Caco-2 (cell line): ENCODE results near the gene YY1. TPM values are rescaled to one million over a fixed set of nuclear protein-coding genes. Genes with fewer than 3 reads are reported as not detected.

ENCODE experiments used
- BruUV-seq: library from RNA; stranded (reverse); fragments of 400-500 nt; replicated peaks from 2 replicates; lab custom pipeline; 2021; lab: Mats Ljungman, UMichigan
- CTCF ChIA-PET: fragments of 300-600 bp; sonication (Branson Sonifier 250); formaldehyde crosslinking; loops from one replicate; lab custom pipeline; 2022; ENCODE audit warnings: antibody characterized with exemption; lab: Charles Lee
- POLR2A ChIA-PET: fragments of 300-600 bp; sonication (Branson Sonifier 250); formaldehyde crosslinking; loops from one replicate; lab custom pipeline; 2022; ENCODE audit warnings: antibody characterized with exemption; lab: Charles Lee
- DNase-seq, 2 experiments: peaks; one replicate each; pipeline versions ENCODE4 v3.0.0 to v3.0.0-alpha.2; 2020 to 2022
- H3K27me3 ChIP-seq: replicated peaks from 2 replicates; pipeline ENCODE4 v1.6.0; 2011; ENCODE audit warnings: low read length; ENCODE audit not compliant: control insufficient read depth, insufficient read depth
- H3K36me3 ChIP-seq: 2 replicates; pipeline ENCODE4 v1.5.1; 2011; ENCODE audit warnings: low read length; ENCODE audit not compliant: control insufficient read depth, insufficient read depth
- H3K4me1 ChIP-seq: fragments of 250-450 bp; sonication (Bioruptor Pico); 2 replicates; pipeline ENCODE4 v1.5.1; 2020; ENCODE audit warnings: mild to moderate bottlenecking
- H3K4me3 ChIP-seq: 2 replicates; pipeline ENCODE4 v1.5.1; 2011; ENCODE audit warnings: low read depth, mild to moderate bottlenecking, control low read depth, low read length
- H3K9me3 ChIP-seq: fragments of 250-450 bp; sonication (Bioruptor Pico); 2 replicates; pipeline ENCODE4 v1.5.1; 2020; ENCODE audit warnings: mild to moderate bottlenecking, moderate library complexity
- H3K27ac Mint-ChIP-seq: one replicate; pipeline ENCODE4 v1.8.0; 2022; ENCODE audit warnings: mixed read lengths; ENCODE audit not compliant: unreplicated experiment
- H3K27me3 Mint-ChIP-seq: one replicate; pipeline ENCODE4 v1.8.0; 2022; ENCODE audit warnings: mixed read lengths; ENCODE audit not compliant: insufficient read depth, unreplicated experiment
- H3K36me3 Mint-ChIP-seq: one replicate; pipeline ENCODE4 v1.8.0; 2022; ENCODE audit warnings: mild to moderate bottlenecking, mixed read lengths; ENCODE audit not compliant: insufficient read depth, unreplicated experiment
- H3K4me1 Mint-ChIP-seq: one replicate; pipeline ENCODE4 v1.8.0; 2022; ENCODE audit warnings: low read depth, mixed read lengths; ENCODE audit not compliant: unreplicated experiment
- H3K4me3 Mint-ChIP-seq: one replicate; pipeline ENCODE4 v1.8.0; 2022; ENCODE audit warnings: mild to moderate bottlenecking, moderate library complexity, mixed read lengths; ENCODE audit not compliant: unreplicated experiment
- H3K9me3 Mint-ChIP-seq: one replicate; pipeline ENCODE4 v1.8.0; 2022; ENCODE audit warnings: mixed read lengths; ENCODE audit not compliant: unreplicated experiment
- intact Hi-C: fragments of 100-400 bp; cut with micrococcal nuclease; formaldehyde crosslinking; loops from one replicate; pipeline ENCODE4 v1.10.0; 2022; ENCODE audit not compliant: unreplicated experiment
- total RNA-seq: library from RNA; stranded (reverse); gene quantifications from 2 replicates; pipeline ENCODE4 v1.2.3, GENCODE V29; 2022
- TF ChIP-seq, protein P1 (sequence below), 2 experiments: fragments of 200-600 bp in 1 of 2; IDR thresholded peaks; 1 replicate in 1 of 2; 2 replicates in 1 of 2; pipeline versions ENCODE4 v1.5.1 to v1.8.0; 2011 to 2022; ENCODE audit warnings: antibody characterized with exemption in 1 of 2, control low read depth in 1 of 2, inconsistent platforms in 1 of 2, low read depth in 1 of 2, low read length in 1 of 2, mild to moderate bottlenecking in 1 of 2, moderate library complexity in 1 of 2; ENCODE audit not compliant: insufficient read depth in 1 of 2, severe bottlenecking in 1 of 2, unreplicated experiment in 1 of 2

The YY1 gene
- total RNA-seq, 1 experiment from 2014 or later, result 94.1 TPM

DNA sequence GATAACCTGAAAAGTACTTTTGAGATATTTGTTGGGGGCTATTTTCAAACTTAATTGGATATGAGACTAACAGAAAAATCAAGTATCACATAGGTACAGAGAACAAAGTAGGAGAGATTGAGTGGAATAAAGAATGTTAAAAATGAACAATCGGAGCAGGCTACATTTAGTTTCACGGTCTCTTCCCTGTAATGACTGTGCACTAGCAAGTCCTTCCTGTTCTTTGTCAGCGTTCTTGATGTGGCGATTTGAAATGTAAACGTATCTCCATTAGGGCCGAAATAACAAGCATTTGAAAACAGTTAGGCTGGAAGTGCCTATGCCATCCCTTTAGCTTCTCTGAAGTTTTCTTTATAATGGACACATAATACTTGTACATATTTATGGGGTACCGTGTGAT is 36.3 kb downstream of the YY1 start:
- H3K4me1 Mint-ChIP-seq, result peaks cover 16% of the 10 kb centered on the region
- H3K4me3 Mint-ChIP-seq, result no peak overlapping the region

DNA sequence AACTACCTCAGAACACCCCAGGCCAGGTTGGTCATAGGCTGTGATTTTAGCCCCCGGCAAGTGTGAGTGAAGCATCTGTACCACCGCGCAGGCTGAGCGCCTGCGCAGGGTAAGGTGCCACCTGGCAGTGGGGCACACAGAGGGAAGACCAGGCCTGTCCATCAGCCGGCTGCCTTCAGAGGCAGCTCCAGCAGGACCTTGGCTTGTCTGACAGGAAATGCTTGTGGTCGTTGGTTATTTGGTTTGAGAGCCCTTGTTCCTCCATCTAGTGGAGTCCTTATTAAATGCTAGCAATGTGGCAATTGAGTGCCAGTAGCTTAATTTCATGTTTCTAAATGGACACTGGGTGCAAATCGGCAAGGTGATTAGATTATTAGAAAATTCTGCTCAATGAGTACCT is 39.8 kb downstream of the YY1 start:
- intact Hi-C loops, result no loop called here
- no peak overlapping the region for H3K4me3 ChIP-seq
- ChIA-PET CTCF (no interaction called here), POLR2A (no interaction called here)
- H3K27me3 Mint-ChIP-seq, result no peaks in the 10 kb centered on the region
- H3K4me1 Mint-ChIP-seq, result peaks cover 16% of the 10 kb centered on the region
- no peaks in the 10 kb centered on the region; the same call in none of the 2 replicates for H3K36me3 ChIP-seq
- no peaks in the 10 kb centered on the region for H3K9me3 Mint-ChIP-seq
- no peak overlapping the region for H3K27ac Mint-ChIP-seq
- no peaks in the 10 kb centered on the region for H3K4me1 ChIP-seq
- H3K4me3 Mint-ChIP-seq, result no peak overlapping the region
- H3K27me3 ChIP-seq, result no peaks in the 10 kb centered on the region
- TF ChIP-seq, protein P1, sequence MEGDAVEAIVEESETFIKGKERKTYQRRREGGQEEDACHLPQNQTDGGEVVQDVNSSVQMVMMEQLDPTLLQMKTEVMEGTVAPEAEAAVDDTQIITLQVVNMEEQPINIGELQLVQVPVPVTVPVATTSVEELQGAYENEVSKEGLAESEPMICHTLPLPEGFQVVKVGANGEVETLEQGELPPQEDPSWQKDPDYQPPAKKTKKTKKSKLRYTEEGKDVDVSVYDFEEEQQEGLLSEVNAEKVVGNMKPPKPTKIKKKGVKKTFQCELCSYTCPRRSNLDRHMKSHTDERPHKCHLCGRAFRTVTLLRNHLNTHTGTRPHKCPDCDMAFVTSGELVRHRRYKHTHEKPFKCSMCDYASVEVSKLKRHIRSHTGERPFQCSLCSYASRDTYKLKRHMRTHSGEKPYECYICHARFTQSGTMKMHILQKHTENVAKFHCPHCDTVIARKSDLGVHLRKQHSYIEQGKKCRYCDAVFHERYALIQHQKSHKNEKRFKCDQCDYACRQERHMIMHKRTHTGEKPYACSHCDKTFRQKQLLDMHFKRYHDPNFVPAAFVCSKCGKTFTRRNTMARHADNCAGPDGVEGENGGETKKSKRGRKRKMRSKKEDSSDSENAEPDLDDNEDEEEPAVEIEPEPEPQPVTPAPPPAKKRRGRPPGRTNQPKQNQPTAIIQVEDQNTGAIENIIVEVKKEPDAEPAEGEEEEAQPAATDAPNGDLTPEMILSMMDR (IDR thresholded peaks at IDR 0.05; ENCODE audit: insufficient read depth in 1 of 2, low read depth in 1 of 2, low read length in 1 of 2, severe bottlenecking in 1 of 2, unreplicated experiment in 1 of 2), result no peak
- H3K36me3 Mint-ChIP-seq, result peaks cover 59% of the 10 kb centered on the region
- BruUV-seq, result no TSS peak
- DNase-seq, result no peak
- H3K9me3 ChIP-seq, result no peaks in the 10 kb centered on the region

More for the DNA sequence above, 36.3 kb downstream of the YY1 start:
- Mint-ChIP-seq H3K9me3 (no peaks in the 10 kb centered on the region), H3K36me3 (peaks cover 42% of the 10 kb centered on the region), H3K27ac (no peak overlapping the region), H3K27me3 (no peaks in the 10 kb centered on the region)
- Histone ChIP-seq H3K9me3 (no peaks in the 10 kb centered on the region), H3K27me3 (no peaks in the 10 kb centered on the region), H3K36me3 (no peaks in the 10 kb centered on the region; the same call in none of the 2 replicates), H3K4me1 (peaks cover 7% of the 10 kb centered on the region), H3K4me3 (no peak overlapping the region)
- intact Hi-C loops, result no loop called here
- TF ChIP-seq, protein P1 (IDR thresholded peaks at IDR 0.05; ENCODE audit: insufficient read depth in 1 of 2, low read depth in 1 of 2, low read length in 1 of 2, severe bottlenecking in 1 of 2, unreplicated experiment in 1 of 2), result no peak
- BruUV-seq, result no TSS peak
- CTCF ChIA-PET, result no interaction called here
- POLR2A ChIA-PET, result no interaction called here
- DNase-seq, result no peak

DNA sequence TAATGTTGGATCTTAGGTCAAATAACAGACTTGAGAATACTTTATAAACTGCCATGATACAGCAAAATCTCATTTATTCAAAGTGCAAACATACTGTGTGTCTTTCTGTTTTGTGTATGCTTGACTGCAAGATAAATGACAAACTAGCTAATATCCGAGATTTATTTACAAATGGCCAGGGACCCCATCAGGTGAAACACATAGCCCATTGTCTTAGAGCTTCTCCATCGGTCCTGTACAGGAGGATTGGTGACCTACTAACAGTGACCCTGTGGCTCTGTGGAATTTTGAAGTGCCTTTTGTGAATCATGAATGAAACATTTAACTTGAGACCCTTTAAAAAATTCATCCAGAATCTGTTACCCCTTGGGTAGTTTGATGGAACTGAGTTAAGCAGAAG is 40.2 kb downstream of the YY1 start:
- H3K4me3 ChIP-seq, result no peak overlapping the region
- intact Hi-C loops, result no loop called here
- Mint-ChIP-seq H3K27ac (no peak overlapping the region), H3K4me1 (peaks cover 16% of the 10 kb centered on the region), H3K9me3 (no peaks in the 10 kb centered on the region), H3K27me3 (no peaks in the 10 kb centered on the region), H3K36me3 (peaks cover 59% of the 10 kb centered on the region), H3K4me3 (no peak overlapping the region)
- TF ChIP-seq, protein P1 (IDR thresholded peaks at IDR 0.05; ENCODE audit: insufficient read depth in 1 of 2, low read depth in 1 of 2, low read length in 1 of 2, severe bottlenecking in 1 of 2, unreplicated experiment in 1 of 2), result no peak
- POLR2A ChIA-PET, result no interaction called here
- CTCF ChIA-PET, result no interaction called here
- no peaks in the 10 kb centered on the region for H3K9me3 ChIP-seq
- no peak for DNase-seq
- no peaks in the 10 kb centered on the region for H3K4me1 ChIP-seq
- no TSS peak for BruUV-seq
- no peaks in the 10 kb centered on the region; the same call in none of the 2 replicates for H3K36me3 ChIP-seq
- H3K27me3 ChIP-seq, result no peaks in the 10 kb centered on the region
